ENCODE results near the gene U2AF2.

DNA sequence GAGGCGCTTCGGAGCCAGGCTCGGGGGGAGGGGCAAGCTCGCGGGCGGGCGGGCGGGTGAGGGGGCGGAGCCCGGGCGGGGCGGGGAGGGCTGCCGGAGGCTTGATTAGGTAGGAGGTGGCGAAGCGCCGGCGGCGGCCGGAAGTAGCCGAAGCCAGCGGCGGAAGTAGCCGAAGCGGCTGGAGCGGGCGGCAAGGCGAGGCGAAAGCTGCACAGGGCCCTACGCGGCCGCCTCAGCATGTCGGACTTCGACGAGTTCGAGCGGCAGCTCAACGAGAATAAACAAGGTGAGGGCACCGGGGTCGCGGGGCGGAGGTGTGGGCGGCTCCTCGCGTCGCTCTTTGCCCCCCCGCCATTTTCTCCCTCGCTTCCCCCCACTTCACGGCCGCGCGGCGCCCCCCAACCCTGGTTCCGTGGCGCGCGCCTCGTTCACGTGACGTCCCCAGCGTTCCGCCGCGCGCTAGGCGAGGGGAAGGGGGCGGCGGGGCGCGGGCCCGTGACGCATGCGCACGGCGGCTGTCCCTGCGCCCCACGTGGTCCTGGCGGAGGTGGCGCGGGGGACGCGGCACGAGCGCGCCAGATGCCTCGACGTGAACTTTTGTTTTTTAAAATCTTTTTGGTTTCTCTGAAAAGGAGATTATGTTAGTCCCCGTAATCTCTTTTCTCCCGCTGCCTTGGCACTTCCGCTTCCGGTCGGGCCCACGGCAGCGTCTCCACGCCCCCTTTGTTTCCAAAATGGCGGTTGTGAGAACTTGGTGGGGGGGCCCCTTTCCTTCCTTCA lies at the start of gene U2AF2:
- no peak for TF ChIP-seq CTCF (IDR thresholded peaks at IDR 0.05; ENCODE audit: low read length)
- TF ChIP-seq EZH2 (IDR thresholded peaks at IDR 0.05; ENCODE audit: borderline replicate concordance, low read length), result no peak
